Mammary epithelial cell (primary cell): ENCODE results near the gene IL36G.
"Not testable (repeated sequence)": the region's sequence is repeated elsewhere in the genome, so short reads cannot be mapped to it uniquely, and the experiment has no call there.

Experiments used
- EZH2 ChIP-seq: IDR thresholded peaks from 2 replicates; pipeline ENCODE4 v1.6.1; 2012; ENCODE audit warnings: low read length, inconsistent platforms, borderline replicate concordance
- TF ChIP-seq, protein P1 (sequence below), 2 donors: IDR thresholded peaks in 1 of 2; conservative IDR thresholded peaks in 1 of 2; 2 replicates each; pipeline ENCODE4 v1.5.1; 2011 to 2012; ENCODE audit warnings: inconsistent platforms in 2 of 2, low read length in 2 of 2, mild to moderate bottlenecking in 2 of 2, control low read depth in 1 of 2, low read depth in 1 of 2; ENCODE audit not compliant: insufficient read depth in 1 of 2; ENCODE audit errors: extremely low read depth in 1 of 2

DNA sequence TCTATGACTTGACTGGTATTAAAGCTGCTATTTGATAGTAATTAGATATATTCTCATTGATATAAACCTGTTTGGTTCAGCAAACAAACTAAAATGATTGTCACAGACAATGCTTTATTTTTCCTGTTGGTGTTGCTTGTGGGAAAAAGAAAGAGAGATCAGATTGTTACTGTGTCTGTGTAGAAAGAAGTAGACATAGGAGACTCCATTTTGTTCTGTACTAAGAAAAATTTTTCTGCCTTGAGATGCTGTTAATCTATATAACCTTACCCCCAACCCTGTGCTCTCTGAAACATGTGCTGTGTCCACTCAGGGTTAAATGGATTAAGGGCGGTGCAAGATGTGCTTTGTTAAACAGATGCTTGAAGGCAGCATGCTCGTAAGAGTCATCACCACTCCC, 43.7 kb upstream of the IL36G start:
- TF ChIP-seq, protein P1, sequence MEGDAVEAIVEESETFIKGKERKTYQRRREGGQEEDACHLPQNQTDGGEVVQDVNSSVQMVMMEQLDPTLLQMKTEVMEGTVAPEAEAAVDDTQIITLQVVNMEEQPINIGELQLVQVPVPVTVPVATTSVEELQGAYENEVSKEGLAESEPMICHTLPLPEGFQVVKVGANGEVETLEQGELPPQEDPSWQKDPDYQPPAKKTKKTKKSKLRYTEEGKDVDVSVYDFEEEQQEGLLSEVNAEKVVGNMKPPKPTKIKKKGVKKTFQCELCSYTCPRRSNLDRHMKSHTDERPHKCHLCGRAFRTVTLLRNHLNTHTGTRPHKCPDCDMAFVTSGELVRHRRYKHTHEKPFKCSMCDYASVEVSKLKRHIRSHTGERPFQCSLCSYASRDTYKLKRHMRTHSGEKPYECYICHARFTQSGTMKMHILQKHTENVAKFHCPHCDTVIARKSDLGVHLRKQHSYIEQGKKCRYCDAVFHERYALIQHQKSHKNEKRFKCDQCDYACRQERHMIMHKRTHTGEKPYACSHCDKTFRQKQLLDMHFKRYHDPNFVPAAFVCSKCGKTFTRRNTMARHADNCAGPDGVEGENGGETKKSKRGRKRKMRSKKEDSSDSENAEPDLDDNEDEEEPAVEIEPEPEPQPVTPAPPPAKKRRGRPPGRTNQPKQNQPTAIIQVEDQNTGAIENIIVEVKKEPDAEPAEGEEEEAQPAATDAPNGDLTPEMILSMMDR (conservative IDR thresholded peaks at IDR 0.05 in 1 of 2, IDR thresholded peaks at IDR 0.05 in 1 of 2; ENCODE audit: extremely low read depth in 1 of 2, insufficient read depth in 1 of 2, low read depth in 1 of 2, low read length in 2 of 2), result not testable (repeated sequence)
- TF ChIP-seq EZH2, result not testable (repeated sequence)
